HG02763 (cell line): Measurements from ENCODE around the gene ABHD17B.
A peak's percentile ranks its signal among the peaks of the same experiment; 100 is the strongest.
"Not testable (repeated sequence)": the region's sequence is repeated elsewhere in the genome, so short reads cannot be mapped to it uniquely, and the experiment has no call there.

Experiments used
- ATAC-seq: cut with Tn5 transposase; IDR thresholded peaks from one replicate; pipeline ENCODE4 v1.9.1; 2021; ENCODE audit warnings: mild to moderate bottlenecking, moderate library complexity; ENCODE audit not compliant: unreplicated experiment

ABHD17B gene

DNA sequence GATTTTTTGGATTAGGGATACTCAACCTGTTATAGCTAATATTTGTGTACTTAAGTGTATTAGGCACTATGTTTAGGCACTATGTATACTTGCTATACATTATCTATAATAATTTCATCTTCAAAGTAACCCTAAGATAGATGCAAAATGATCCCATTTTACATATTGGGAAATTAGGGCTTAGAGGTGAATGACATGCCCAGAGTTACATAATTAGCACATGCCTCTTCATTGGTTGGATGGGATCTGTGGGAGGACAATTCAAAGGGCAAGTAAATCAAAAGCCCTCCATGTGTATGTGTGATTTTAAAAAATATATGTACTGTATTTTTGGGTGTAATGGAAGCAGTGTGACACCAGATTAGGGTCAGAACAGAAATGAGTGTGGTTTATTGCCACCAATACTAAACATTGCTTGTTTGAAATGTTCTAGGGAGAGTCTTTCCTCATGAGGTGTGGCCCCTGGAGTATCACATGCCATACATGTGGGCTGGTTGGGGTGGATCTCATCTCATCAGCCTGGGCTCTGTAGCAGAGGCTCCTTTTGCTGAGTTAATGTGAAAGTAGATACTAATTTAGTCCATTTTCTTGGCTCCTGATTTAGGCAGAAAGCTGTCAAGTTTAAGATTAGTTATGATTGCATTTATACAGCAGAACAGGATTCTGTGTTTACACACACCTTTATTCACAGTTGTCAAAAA, 6.0 kb upstream of the ABHD17B start:
- ATAC-seq: peak; percentile 76

DNA sequence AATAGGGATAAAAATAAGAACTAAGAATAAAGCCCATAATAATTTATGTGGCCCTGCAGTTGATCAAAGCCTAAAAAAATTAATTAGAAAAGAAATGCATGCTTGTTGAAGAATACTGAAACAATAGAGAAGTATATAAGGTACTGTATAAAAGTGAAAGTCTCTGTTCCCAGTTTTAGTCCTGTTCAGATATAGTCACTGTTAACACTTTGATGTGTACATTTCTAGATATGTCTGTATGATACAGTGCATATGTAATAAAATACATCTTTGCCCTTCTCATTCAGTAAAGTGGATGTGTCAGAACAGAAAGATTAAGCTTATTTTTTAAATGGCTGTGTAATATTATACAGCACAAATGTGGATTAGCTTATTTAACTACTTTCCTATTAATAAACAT, 4.5 kb upstream of the ABHD17B start:
- no peak for ATAC-seq

DNA sequence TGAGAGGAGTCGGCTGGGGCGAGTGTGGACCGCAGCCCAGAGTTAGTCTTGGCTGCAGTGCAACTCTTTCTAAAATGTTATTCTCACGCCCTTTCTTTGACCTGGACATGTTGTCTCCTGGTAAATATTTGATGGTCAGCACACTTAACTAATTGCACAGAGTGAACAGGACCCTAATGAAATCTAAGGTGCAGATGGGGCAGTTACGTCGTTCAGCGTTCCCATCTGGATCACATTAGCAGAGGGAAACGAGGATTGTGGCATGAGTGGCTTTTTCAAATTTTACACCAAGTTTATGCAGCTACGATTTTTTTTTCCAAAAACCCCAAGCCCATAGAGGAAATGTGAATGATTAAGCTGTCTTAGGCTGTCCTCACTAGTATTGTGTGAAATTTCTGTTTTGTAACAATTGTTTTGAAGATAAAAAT, 929 bp upstream of the ABHD17B start:
- no peak for ATAC-seq

DNA sequence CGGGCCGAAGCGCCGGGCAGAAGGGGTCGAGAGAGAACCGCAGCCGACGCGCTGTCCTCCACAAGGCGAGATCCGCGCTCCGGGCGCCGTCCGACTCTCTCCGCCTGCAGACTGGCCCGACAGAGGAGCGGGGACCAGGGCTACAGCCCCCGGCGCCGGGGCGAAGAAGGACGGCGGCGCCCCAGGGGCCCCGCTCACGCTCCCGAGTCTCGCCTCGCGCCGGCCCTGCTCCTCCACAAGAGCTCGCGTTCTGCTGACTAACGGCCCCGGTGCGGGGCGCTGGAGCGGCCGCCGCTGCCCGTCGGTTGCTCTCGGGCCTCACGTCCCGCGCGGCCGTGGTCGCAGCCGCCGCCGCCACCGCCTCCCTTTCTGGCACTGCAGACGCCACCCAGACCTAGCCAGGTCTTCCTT, 338 bp downstream of the ABHD17B start:
- peak; percentile 12 for ATAC-seq

DNA sequence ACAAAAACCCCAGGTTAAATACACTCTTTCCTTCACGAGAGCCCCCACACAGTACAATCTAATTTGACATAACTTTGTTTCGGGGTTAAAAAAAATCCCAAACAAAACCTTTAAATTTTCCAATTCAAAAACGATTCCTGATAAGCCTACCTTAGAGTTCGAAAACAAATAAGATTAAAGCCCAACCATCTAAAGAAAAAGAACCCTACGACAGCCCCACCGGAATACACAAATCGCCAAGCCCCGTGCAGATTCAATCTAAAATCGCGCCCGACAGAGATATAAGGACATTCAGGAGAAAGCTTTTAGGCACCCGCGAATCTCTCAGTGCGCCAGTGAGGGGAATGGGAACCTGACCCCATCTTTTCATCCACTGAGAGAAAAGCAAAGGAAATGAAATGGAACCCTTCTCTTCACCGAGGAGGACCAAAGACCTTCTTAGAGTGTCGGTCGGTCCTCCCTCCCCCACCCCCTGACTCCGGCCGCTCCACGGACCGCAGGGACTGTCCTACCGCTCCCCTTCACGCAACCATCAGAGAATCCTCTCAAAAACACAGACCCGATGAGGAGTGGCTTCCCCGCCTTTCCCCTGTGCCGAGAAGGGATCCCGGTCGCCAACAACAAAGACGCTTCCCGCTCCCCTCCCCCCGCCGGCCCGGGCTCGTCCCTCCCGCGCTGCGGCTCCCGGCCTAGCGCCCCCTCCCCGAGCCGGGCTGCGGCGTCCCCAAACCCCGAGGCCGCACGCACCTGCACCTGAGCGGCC, 925 bp downstream of the ABHD17B start:
- peak; percentile 11 for ATAC-seq

DNA sequence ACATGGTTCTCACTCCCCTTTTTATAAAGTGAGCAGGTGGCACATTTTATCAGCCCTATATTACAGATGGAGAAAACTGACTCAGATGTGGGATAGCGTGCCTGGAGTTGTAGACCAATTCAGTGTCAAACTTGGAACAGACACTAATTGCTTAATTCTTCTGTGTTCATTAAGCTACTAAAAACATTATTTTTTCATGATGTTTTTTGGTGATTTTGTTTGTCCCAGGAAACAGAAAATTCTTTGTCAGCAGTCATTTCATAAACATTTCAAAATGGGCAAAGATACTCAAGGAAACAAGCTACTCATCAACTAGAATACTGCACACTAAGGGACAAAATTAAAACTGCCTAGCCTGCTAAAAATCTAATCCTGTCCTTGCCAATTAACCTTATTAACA, 2.2 kb downstream of the ABHD17B start:
- ATAC-seq: no peak

DNA sequence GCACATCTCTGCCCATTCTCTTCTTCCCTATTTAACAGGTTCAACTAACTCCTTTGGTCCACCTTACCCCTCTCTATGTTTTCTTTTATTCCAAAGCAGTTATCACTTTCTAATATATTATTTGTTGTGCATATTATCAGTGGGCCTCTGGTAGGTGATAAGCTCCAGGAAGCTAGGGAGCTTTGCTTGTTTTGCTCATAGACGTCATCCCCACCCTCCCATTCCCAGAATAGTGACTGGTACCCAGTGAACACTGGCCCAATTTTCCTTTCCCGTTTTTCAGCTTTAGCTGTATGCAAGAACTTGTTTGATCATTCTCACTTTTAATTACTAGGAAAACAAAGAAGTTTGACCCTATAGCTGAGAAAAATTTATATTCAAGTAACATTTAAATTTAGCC, 6.9 kb downstream of the ABHD17B start:
- ATAC-seq: no peak

DNA sequence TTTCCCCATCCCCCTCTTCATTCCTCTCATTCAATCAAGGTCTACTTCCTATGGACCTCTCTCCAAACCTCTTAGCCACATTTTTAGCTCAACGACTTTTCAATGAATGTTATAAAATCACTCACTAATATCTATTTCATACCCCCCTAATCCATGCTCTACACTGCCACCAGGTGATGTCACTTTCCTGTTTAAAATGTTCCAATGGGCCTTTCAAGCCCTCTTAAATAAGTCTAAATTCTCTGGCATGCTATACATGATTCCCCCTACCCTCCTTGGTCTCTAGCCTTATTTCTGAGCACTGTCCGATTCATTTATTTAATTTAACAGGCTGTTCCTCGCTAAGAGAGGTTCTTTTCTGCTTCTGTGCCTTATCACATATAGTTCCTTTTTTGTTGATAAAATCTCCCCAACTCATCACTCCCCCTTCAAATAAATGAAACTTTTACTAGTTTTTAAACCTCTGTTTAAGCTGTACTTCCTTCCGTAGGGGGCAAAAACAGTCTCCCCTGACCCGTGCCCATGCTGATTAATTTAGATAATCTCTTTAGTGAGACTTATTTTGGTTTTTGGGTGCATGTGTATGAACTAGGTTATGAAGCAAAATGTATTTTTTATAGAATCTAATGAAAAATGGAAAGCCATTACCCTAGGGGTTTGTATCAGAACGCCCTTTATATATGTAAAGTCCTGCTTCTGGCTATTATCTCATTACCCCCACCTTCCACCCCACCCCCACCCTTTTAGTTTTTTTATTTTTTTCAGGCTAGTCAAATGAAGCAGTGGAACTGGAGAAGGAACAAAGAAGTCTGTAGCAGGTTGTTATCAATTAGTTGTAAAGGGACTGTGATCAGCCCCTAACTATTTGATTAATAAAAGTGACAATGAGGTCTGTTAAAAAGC, 9.0 kb downstream of the ABHD17B start:
- no peak for ATAC-seq

DNA sequence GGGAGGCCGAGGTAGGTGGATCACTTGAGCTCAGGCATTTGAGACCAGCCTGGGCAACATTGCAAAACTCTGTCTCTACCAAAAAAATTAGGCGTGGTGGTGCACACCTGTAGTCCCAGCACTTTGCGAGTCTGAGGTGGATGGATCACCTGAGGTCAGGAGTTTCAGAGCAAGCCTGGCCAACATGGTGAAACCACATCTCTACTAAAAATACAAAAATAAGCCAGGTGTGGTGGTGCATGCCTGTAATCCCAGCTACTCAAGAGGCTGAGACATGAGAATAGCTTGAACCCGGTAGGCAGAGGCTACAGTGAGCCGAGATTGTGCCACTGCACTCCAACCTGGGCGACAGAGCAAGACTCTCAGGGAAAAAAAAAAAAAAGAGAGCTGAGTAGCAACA, 12.2 kb downstream of the ABHD17B start:
- ATAC-seq: not testable (repeated sequence)

DNA sequence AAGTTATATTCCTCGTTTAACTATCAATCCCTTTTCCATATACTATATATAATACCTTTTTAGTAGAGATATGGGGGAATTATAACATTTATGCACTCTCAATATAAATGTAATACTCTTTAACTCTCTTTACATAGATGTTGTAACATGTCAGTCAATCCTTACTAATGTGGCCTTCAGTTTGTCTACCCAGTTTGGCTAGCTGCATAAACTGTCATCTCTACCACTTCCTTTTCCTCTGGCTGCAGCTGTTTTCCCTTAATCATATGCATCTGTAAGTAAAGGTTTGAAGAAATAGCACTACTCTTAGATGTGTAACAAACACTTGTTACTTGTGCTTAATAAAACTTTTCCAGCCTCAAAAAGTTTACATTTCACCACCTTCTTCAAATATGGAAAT, 13.4 kb downstream of the ABHD17B start:
- ATAC-seq: no peak

DNA sequence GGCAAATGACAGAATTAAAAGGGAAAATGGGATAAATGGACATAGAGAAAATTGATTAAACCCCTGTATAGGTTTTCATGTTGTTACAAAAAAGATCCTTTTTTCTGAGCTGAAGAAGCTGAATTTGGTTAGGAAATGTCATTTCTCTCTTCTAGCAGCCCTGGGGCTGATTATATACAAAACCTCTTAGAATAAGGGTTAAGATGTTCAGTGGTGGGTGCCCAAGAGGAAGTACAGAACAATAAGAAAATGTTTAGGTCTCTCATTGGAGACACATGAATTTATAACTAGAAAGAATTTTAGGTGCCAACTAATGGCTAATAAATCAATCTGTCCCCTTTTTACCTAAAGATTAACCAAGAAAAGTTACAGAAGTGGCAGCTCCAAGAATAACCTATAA, 14.2 kb downstream of the ABHD17B start:
- ATAC-seq: no peak

DNA sequence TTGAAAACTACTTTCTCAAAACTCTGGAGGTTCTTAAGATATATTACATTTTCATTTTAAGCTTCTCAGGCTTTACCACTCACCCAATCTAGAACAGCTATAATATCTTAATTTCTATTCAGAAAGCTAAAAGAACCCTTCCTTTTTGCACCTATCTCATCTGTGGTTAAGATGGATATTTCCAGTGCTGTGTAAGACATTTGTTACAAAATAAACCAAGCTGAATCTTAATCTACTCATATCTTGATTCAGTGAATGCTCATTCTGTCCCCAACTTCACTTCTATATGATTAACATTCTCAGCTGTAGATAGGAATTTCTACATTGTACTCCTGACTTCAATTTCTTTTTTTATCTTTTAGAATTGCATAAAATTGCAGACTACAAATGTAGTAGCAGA, 15.0 kb downstream of the ABHD17B start:
- ATAC-seq: no peak

DNA sequence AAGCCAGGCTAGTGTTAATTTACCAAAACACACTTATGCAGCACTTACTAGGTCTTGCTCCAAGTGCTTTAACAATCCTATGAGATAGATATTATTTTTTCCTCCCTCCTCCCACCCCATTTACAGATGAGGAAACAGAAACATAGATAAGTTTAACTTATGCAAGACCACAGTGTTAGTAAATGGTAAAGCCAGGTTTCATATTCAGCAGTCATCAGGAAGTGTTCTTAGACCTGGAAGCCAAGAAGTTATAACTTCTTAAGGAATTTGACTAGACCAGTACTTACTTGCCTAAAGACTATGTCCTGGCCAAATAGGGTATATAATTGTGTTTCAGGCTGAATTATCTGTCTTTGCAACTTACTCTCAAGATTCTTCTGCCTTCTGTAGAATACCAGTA, 15.9 kb downstream of the ABHD17B start:
- ATAC-seq: no peak

DNA sequence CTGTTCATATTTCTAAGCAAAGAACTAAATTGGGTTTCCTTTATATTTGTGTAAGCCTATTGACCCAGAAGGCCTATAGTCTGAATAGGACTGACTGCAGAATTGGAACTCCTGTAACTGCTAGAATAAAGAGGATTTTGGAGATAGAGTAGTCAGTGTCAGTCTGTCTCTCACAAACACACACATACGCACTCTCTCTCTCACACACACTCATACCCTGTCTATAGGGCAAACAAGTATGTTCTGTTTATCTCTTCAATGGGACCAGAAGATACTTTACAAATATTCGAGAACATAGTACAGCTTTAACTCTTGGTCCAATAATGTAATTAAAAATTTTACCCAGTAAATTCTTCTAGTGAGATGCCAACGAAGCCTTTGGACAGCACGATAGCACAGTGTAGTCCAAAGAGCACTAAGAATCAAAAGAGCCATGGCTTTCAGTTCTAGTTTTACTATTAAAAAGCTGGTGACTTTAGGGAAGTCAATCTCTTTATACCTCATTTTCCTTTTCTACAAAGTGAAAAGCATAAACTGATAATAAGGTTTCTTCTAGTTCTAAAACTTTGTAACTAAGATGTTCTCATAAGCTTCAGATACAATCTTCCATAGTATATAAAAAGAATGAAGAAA, 19.3 kb downstream of the ABHD17B start:
- no peak for ATAC-seq

DNA sequence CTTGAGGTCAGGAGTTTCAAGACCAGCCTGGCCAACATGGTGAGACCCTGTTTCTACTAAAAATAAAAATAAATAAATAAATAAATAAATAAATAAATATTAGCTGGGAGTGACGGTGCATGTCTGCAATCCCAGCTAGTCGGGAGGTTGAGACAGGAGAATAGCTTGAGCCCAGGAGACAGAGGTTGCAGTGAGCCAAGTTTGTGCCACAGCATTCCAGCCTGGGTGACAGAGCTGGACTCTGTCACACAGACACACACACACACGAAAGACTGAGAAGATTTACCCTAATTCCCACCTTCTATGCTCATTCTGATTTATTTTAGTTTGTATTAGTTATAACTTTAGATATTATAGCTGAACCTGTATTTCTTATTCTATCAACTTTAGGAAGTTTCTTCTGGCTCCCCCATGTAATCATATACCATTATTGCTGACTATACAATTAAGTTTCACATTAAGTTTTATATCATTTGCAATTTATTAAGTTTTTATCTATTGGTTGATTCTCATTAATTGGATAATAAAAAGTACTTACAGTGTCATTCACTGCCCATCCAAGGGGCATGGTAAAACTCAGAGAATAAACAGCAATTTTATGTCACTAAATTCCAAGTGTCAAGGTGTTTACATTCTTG, 20.8 kb downstream of the ABHD17B start:
- no peak for ATAC-seq

DNA sequence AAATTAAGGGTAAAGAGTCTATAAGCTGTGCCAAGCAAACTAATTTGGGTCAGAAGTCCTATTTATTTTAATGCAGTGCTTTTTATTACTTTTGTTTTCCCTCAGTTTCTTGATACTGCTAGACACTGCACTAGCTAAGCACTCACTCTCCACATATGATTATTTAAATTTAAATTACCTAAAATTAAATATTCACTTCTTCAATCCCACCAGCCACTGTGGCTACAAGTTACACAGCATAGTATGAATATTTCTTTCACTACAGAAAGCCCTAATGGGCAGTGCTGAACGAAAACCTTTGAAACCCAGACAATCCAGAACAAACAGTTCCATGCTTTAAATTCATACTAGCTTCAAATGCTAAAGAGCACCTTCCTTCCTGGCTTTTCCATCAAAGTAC, 23.6 kb downstream of the ABHD17B start:
- no peak for ATAC-seq

DNA sequence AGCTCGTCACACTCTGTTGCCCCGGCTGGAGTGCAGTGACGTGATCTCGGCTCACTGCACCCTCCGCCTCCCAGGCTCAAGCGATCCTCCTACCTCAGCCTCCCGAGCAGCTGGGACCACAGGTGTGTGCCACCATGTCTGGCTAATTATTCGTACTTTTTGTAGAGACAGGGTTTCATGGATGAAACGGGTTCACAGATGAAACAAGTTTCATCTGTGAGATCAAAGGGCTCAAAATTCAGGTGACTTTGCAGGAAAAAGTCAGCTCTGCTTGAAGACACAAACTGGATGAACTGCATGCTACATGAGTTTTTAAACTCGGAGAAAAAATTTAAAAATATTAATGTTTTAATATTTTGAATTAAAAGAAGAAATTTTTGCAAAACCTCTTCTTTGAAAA, 24.5 kb downstream of the ABHD17B start:
- ATAC-seq: no peak

DNA sequence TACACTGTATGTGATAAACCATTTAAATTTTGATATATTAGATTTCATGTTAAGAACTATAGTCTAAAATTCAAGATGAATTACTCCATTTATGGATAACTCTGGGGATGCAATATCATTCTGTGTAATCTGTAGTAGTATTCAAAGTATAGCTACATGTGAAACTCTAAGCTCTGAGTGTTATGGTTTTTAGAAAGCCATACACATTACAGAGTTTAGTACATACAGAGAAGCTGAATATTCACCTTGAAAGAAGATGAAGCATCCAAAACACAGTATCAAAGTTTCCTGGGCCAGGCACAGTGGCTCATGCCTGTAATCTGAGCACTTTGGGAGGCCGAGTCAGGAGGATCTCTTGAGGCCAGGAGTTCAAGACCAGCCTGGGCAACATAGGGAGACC, 25.0 kb downstream of the ABHD17B start:
- no peak for ATAC-seq

DNA sequence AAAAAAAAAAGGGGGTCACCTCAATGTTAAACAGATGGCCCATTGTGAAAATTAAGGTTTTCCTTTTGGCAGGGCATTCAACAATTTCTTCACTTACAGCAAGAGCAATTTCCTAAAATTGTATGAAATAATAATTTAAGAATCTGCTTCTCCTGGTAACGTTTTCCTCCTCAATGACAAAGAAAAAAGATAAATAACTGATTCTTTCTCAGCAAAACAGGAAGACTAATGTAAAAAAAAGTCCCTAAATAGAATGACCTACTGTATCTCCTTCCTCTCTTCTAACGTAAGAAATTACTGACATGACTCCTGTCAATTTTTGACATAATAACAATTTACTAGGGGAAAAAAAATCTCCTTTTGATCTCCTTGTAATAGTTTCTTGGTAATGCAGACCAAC, 25.5 kb downstream of the ABHD17B start:
- ATAC-seq: no peak

DNA sequence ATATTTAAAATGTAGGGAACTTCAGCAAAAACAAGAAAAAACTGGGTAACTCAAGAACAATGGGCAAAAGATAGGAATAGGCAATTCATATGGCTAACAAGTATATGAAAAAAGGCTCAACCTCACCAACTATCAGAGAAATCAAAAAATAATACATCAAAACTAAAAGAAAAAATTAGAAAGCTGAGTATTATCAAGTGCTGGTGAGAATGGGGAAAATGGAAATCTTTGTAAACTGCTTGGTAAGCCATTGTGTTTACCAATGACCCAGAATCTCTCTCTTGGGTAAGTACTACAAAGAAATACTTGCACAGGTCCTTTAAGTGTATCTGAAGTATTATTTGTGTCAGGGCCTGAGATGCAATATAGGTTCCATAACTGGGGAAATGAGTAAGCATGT, 27.0 kb downstream of the ABHD17B start:
- no peak for ATAC-seq
